HepG2 (cell line): ENCODE measurements around the gene OR2S2. TPM values are rescaled to one million over a fixed set of nuclear protein-coding genes. Genes with fewer than 3 reads are reported as not detected.

ENCODE experiments used
- ATAC-seq: fragments of 200-7000 bp; cut with Tn5 transposase; 3 replicates; pipeline ENCODE4 v1.9.1; 2020; ENCODE audit warnings: mild to moderate bottlenecking, moderate library complexity
- BruUV-seq: library from RNA; stranded (reverse); fragments of 400-500 nt; replicated peaks from 2 replicates; lab custom pipeline; 2021; lab: Mats Ljungman, UMichigan
- CTCF ChIA-PET: fragments of 300-600 bp; formaldehyde crosslinking; extraction: SDS; loops from one replicate; lab custom pipeline; 2021; ENCODE audit warnings: low total read pairs, inconsistent platforms, low intra/inter-chr PET ratio; lab: Yijun Ruan, JAX
- POLR2A ChIA-PET: fragments of 350-600 bp; sonication (Branson Sonifier 250); formaldehyde crosslinking; loops from one replicate; lab custom pipeline; 2020; ENCODE audit warnings: antibody characterized with exemption, inconsistent platforms; lab: Yijun Ruan, JAX
- DNase-seq: peaks from one replicate; pipeline ENCODE4 v3.0.0-alpha.2; 2015; ENCODE audit warnings: low spot score
- FAIRE-seq: peaks from 3 replicates; lab custom pipeline; 2011; peaks lifted over from hg19 to GRCh38; lab: Jason Lieb, UNC
- H2AFZ ChIP-seq: one replicate; pipeline ENCODE4 v1.6.1; 2011; ENCODE audit warnings: low read length, inconsistent platforms
- H3K27ac ChIP-seq: fragments of 300-600 bp; 3 replicates; pipeline ENCODE4 v1.8.0; 2011; ENCODE audit warnings: mixed run types, mild to moderate bottlenecking, mixed read lengths, low read length, inconsistent platforms; ENCODE audit not compliant: insufficient read depth; ENCODE audit errors: extremely low read length
- H3K27me3 ChIP-seq, 2 experiments: fragments of 200-600 bp in 1 of 2; 2 replicates in 1 of 2; 3 replicates in 1 of 2; pipeline versions ENCODE4 v1.6.0 to v1.8.0; 2011; ENCODE audit warnings: low read length in 2 of 2, mild to moderate bottlenecking in 2 of 2, moderate library complexity in 2 of 2, inconsistent platforms in 1 of 2; ENCODE audit not compliant: insufficient read depth in 2 of 2, control insufficient read depth in 1 of 2
- H3K36me3 ChIP-seq, 2 experiments: fragments of 200-600 bp in 1 of 2; replicated peaks in 1 of 2; 2 replicates in 1 of 2; 3 replicates in 1 of 2; pipeline versions ENCODE4 v1.5.1 to v1.8.0; 2011; ENCODE audit warnings: low read length in 2 of 2, inconsistent platforms in 1 of 2; ENCODE audit not compliant: insufficient read depth in 2 of 2, control insufficient read depth in 1 of 2
- H3K4me1 ChIP-seq: 2 replicates; pipeline ENCODE4 v1.5.1; 2012; ENCODE audit warnings: low read length, inconsistent platforms; ENCODE audit not compliant: insufficient read depth
- H3K4me2 ChIP-seq: 2 replicates; pipeline ENCODE4 v1.6.0; 2011; ENCODE audit warnings: low read depth, low read length, inconsistent platforms
- H3K4me3 ChIP-seq, 3 experiments: fragments of 200-600 bp in 1 of 3; sonication (generic), shearing (Covaris generic) in 1 of 3; replicated peaks in 1 of 3; 2 replicates each; pipeline ENCODE4 v1.5.1; 2011 to 2016; ENCODE audit warnings: low read length in 3 of 3, inconsistent platforms in 2 of 3, low read depth in 2 of 3, mild to moderate bottlenecking in 2 of 3, control low read depth in 1 of 3, mixed read lengths in 1 of 3; ENCODE audit not compliant: insufficient read depth in 1 of 3
- H3K79me2 ChIP-seq: one replicate; pipeline ENCODE4 v1.6.1; 2011; ENCODE audit warnings: low read length, inconsistent platforms; ENCODE audit not compliant: insufficient read depth
- H3K9ac ChIP-seq: 2 replicates; pipeline ENCODE4 v1.6.0; 2011; ENCODE audit warnings: mild to moderate bottlenecking, low read depth, low read length, inconsistent platforms; ENCODE audit not compliant: insufficient read depth
- H3K9me3 ChIP-seq: 2 replicates; pipeline ENCODE4 v1.5.1; 2012; ENCODE audit warnings: mild to moderate bottlenecking, low read length
- H4K20me1 ChIP-seq: 2 replicates; pipeline ENCODE4 v1.6.0; 2011; ENCODE audit warnings: inconsistent platforms, mild to moderate bottlenecking, low read length, moderate library complexity; ENCODE audit not compliant: insufficient read depth
- ATF4 ChIP-seq, 2 experiments: fragments of 450-650 bp in 1 of 2; sonication (generic) in 1 of 2; formaldehyde crosslinking; IDR thresholded peaks; 2 replicates each; pipeline versions ENCODE4 v1.5.0 to v1.8.0; 2020 to 2022; ENCODE audit warnings: mild to moderate bottlenecking in 1 of 2, missing genetic modification reagents in 1 of 2
- HIVEP1 ChIP-seq: sonication (generic); formaldehyde crosslinking; IDR thresholded peaks from 2 replicates; pipeline ENCODE4 v1.4.0; 2020; ENCODE audit warnings: mild to moderate bottlenecking, missing genetic modification reagents
- HNRNPH1 ChIP-seq: fragments of 200-400 bp; formaldehyde crosslinking; optimal IDR thresholded peaks from 2 replicates; pipeline ENCODE3; 2017; ENCODE audit warnings: mild to moderate bottlenecking, low read depth, low read length
- MEIS2 ChIP-seq: sonication (generic); formaldehyde crosslinking; IDR thresholded peaks from 2 replicates; pipeline ENCODE4 v1.9.0; 2021; ENCODE audit warnings: mild to moderate bottlenecking, missing genetic modification reagents
- REXO4 ChIP-seq: sonication (generic); formaldehyde crosslinking; IDR thresholded peaks from 2 replicates; pipeline ENCODE4 v1.8.0; 2022; ENCODE audit warnings: missing genetic modification reagents, mild to moderate bottlenecking, borderline replicate concordance
- SUZ12 ChIP-seq: fragments of 150-350 bp; IDR thresholded peaks from 2 replicates; pipeline ENCODE4 v1.6.1; 2014; ENCODE audit warnings: low read depth, low read length
- ZNF354B ChIP-seq: sonication (generic); formaldehyde crosslinking; IDR thresholded peaks from 2 replicates; pipeline ENCODE4 v1.8.0; 2022; ENCODE audit warnings: mild to moderate bottlenecking, missing genetic modification reagents
- ZNF646 ChIP-seq: sonication (generic); formaldehyde crosslinking; IDR thresholded peaks from 2 replicates; pipeline ENCODE4 v1.9.0; 2021; ENCODE audit warnings: mild to moderate bottlenecking, missing genetic modification reagents
- WGBS: methylation state at CpG from one replicate; pipeline ENCODE4 v1.1.6; 2017; ENCODE audit warnings: low lambda C conversion rate; 5-methylcytosine and 5-hydroxymethylcytosine counted together
- in situ Hi-C: cut with HindIII; loops from 2 replicates; pipeline ENCODE4 v1.10.0; 2017; ENCODE audit warnings: low pct_unique_long_range_greater_than_20kb; ENCODE audit not compliant: extremely low pct_ligation_motif_present
- intact Hi-C: fragments of 100-400 bp; cut with micrococcal nuclease; formaldehyde crosslinking; loops from one replicate; pipeline ENCODE4 v1.10.0; 2022; ENCODE audit not compliant: unreplicated experiment
- polyA plus RNA-seq, 8 experiments: library from polyadenylated mRNA; depleted of rRNA in 3 of 8; stranded (reverse) in 7 of 8; unstranded in 1 of 8; fragments of >200 nt; fragmentation: Illumina TruSeq in 4 of 8; extraction: Trizol in 4 of 8; gene quantifications; 2 replicates each; pipeline versions ENCODE4 v1.2.1 to v1.2.3, GENCODE V29; 2011 to 2016; ENCODE audit warnings: low read depth in 4 of 8, missing spikeins in 1 of 8, mixed read lengths in 1 of 8; ENCODE audit not compliant: insufficient read depth in 1 of 8
- total RNA-seq, 5 experiments: library from RNA; depleted of rRNA; stranded (reverse); fragments of >200 nt; fragmentation: Illumina TruSeq; extraction: Trizol; gene quantifications; 2 replicates each; pipeline ENCODE4 v1.2.3, GENCODE V29; 2016; ENCODE audit warnings: low read depth in 1 of 5
- TF ChIP-seq, protein P1 (sequence below): sonication (generic); formaldehyde crosslinking; IDR thresholded peaks from 2 replicates; pipeline ENCODE4 v1.5.0; 2020; ENCODE audit warnings: mild to moderate bottlenecking, missing genetic modification reagents, moderate library complexity
- TF ChIP-seq, protein P2 (sequence below): sonication (generic); formaldehyde crosslinking; IDR thresholded peaks from 2 replicates; pipeline ENCODE4 v1.4.0; 2020; ENCODE audit warnings: missing genetic modification reagents
- TF ChIP-seq, protein P3 (sequence below): sonication (generic); formaldehyde crosslinking; IDR thresholded peaks from 2 replicates; pipeline ENCODE4 v1.8.1; 2023; ENCODE audit warnings: missing genetic modification reagents, inconsistent platforms, borderline replicate concordance

OR2S2 gene
- total and polyA plus RNA-seq, 2 of the 13 experiments (the other 11 are each of a cell fraction or from before 2014, with no cell fraction given): not detected

- H3K9me3 ChIP-seq: peaks cover 8% of the 10 kb centered on the region
- no peak for DNase-seq
- no peak for ATAC-seq
- no peaks in the 10 kb centered on the region for H3K27me3 ChIP-seq
- H3K4me1 ChIP-seq: no peaks in the 10 kb centered on the region
- intact Hi-C loops: no loop called here
- no peak overlapping the region for H3K4me2 ChIP-seq
- H2AFZ ChIP-seq: no peak overlapping the region
- ChIA-PET POLR2A (no interaction called here), CTCF (no interaction called here)
- H3K9ac ChIP-seq: no peak overlapping the region
- no peaks in the 10 kb centered on the region for H3K79me2 ChIP-seq
- H3K27ac ChIP-seq: no peak overlapping the region
- FAIRE-seq: no peak
- no TSS peak for BruUV-seq
- in situ Hi-C loops: no loop called here
- 2% methylated on average over 5 of the region's 5 CpGs for WGBS
- H4K20me1 ChIP-seq: no peaks in the 10 kb centered on the region
- no peaks in the 10 kb centered on the region for H3K36me3 ChIP-seq
- H3K4me3 ChIP-seq: no peak overlapping the region
- TF ChIP-seq, protein P1, sequence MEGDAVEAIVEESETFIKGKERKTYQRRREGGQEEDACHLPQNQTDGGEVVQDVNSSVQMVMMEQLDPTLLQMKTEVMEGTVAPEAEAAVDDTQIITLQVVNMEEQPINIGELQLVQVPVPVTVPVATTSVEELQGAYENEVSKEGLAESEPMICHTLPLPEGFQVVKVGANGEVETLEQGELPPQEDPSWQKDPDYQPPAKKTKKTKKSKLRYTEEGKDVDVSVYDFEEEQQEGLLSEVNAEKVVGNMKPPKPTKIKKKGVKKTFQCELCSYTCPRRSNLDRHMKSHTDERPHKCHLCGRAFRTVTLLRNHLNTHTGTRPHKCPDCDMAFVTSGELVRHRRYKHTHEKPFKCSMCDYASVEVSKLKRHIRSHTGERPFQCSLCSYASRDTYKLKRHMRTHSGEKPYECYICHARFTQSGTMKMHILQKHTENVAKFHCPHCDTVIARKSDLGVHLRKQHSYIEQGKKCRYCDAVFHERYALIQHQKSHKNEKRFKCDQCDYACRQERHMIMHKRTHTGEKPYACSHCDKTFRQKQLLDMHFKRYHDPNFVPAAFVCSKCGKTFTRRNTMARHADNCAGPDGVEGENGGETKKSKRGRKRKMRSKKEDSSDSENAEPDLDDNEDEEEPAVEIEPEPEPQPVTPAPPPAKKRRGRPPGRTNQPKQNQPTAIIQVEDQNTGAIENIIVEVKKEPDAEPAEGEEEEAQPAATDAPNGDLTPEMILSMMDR: no peak
- TF ChIP-seq SUZ12 (no peak), MEIS2 (CRISPR knock-in tag) (no peak), HIVEP1 (CRISPR knock-in tag) (no peak), ATF4 (CRISPR knock-in tag; IDR thresholded peaks at IDR 0.05) (no peak), ZNF354B (CRISPR knock-in tag) (no peak), ZNF646 (CRISPR knock-in tag) (no peak), REXO4 (CRISPR knock-in tag) (no peak), HNRNPH1 (no peak)
- TF ChIP-seq, protein P2, sequence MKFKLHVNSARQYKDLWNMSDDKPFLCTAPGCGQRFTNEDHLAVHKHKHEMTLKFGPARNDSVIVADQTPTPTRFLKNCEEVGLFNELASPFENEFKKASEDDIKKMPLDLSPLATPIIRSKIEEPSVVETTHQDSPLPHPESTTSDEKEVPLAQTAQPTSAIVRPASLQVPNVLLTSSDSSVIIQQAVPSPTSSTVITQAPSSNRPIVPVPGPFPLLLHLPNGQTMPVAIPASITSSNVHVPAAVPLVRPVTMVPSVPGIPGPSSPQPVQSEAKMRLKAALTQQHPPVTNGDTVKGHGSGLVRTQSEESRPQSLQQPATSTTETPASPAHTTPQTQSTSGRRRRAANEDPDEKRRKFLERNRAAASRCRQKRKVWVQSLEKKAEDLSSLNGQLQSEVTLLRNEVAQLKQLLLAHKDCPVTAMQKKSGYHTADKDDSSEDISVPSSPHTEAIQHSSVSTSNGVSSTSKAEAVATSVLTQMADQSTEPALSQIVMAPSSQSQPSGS: no peak
- TF ChIP-seq, protein P3, sequence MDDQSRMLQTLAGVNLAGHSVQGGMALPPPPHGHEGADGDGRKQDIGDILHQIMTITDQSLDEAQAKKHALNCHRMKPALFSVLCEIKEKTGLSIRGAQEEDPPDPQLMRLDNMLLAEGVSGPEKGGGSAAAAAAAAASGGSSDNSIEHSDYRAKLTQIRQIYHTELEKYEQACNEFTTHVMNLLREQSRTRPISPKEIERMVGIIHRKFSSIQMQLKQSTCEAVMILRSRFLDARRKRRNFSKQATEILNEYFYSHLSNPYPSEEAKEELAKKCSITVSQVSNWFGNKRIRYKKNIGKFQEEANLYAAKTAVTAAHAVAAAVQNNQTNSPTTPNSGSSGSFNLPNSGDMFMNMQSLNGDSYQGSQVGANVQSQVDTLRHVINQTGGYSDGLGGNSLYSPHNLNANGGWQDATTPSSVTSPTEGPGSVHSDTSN (CRISPR knock-in tag): no peak
Observed at GRCh38 chr9:35993976-35994720, 36.2 kb upstream of the OR2S2 start.
